ENCODE data around the gene PITPNB. TPM values are rescaled to one million over a fixed set of nuclear protein-coding genes. Genes with fewer than 3 reads are reported as not detected.

The PITPNB gene
- total RNA-seq, 1 donor from 2014 or later = 86.6 TPM

DNA sequence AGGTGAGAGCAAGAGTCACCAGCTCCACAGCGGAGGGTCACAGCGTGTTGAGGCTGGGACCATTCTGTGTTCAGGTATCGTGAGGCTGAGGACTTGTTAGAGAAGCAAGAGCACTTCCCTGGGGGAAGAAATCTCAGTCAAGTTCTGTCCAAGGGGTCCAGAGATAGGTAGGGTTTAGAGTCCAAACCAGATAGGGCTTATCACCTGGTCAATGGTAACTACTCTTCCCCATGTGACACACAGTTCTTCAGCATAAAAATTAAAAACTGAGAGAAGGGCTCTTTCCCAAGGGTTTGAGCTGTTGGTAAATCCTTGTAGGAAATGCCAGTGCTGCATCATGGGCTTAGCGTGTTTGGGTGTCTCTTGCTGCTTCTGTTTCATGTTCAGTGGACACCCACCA lies 62.7 kb downstream of the PITPNB start:
- no peaks in the 10 kb centered on the region for H3K27me3 Mint-ChIP-seq (ENCODE audit: unreplicated experiment)
- TF ChIP-seq, protein P1, sequence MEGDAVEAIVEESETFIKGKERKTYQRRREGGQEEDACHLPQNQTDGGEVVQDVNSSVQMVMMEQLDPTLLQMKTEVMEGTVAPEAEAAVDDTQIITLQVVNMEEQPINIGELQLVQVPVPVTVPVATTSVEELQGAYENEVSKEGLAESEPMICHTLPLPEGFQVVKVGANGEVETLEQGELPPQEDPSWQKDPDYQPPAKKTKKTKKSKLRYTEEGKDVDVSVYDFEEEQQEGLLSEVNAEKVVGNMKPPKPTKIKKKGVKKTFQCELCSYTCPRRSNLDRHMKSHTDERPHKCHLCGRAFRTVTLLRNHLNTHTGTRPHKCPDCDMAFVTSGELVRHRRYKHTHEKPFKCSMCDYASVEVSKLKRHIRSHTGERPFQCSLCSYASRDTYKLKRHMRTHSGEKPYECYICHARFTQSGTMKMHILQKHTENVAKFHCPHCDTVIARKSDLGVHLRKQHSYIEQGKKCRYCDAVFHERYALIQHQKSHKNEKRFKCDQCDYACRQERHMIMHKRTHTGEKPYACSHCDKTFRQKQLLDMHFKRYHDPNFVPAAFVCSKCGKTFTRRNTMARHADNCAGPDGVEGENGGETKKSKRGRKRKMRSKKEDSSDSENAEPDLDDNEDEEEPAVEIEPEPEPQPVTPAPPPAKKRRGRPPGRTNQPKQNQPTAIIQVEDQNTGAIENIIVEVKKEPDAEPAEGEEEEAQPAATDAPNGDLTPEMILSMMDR (IDR thresholded peaks at IDR 0.05) = no peak

DNA sequence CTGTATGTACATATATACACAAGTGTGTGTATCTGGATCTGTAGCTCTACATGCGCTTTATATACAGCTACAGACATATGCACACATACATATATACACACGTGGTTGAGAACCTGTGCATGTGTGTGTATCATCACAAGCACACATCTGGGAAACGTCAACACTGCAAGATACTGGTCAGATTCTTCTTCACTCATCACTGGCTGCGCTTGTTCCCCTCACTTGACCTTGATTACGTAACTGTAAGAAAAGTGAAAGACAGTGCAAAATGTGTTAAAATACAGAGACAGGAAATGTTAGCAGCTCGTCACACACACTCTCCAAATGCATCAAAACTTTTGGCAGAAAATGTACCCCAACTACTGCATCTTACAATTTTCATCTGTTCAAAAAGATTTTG lies 65.6 kb downstream of the PITPNB start:
- Mint-ChIP-seq H3K27ac (ENCODE audit: unreplicated experiment) (peak overlapping the region; percentile 37), H3K9me3 (ENCODE audit: unreplicated experiment) (no peaks in the 10 kb centered on the region), H3K36me3 (ENCODE audit: unreplicated experiment) (peaks cover 48% of the 10 kb centered on the region), H3K27me3 (ENCODE audit: unreplicated experiment) (no peaks in the 10 kb centered on the region), H3K4me1 (ENCODE audit: unreplicated experiment) (peaks cover 86% of the 10 kb centered on the region), H3K4me3 (ENCODE audit: unreplicated experiment) (no peak overlapping the region)
- TF ChIP-seq, protein P1 (IDR thresholded peaks at IDR 0.05) = no peak
- DNase-seq (ENCODE audit: extremely low spot score, unreplicated experiment) = no peak

More for the DNA sequence above, 62.7 kb downstream of the PITPNB start:
- Mint-ChIP-seq H3K4me1 (ENCODE audit: unreplicated experiment) (peaks cover 81% of the 10 kb centered on the region), H3K36me3 (ENCODE audit: unreplicated experiment) (peaks cover 49% of the 10 kb centered on the region), H3K4me3 (ENCODE audit: unreplicated experiment) (no peak overlapping the region), H3K9me3 (ENCODE audit: unreplicated experiment) (no peaks in the 10 kb centered on the region), H3K27ac (ENCODE audit: unreplicated experiment) (peak overlapping the region; percentile 93)
- no peak for DNase-seq (ENCODE audit: extremely low spot score, unreplicated experiment)

DNA sequence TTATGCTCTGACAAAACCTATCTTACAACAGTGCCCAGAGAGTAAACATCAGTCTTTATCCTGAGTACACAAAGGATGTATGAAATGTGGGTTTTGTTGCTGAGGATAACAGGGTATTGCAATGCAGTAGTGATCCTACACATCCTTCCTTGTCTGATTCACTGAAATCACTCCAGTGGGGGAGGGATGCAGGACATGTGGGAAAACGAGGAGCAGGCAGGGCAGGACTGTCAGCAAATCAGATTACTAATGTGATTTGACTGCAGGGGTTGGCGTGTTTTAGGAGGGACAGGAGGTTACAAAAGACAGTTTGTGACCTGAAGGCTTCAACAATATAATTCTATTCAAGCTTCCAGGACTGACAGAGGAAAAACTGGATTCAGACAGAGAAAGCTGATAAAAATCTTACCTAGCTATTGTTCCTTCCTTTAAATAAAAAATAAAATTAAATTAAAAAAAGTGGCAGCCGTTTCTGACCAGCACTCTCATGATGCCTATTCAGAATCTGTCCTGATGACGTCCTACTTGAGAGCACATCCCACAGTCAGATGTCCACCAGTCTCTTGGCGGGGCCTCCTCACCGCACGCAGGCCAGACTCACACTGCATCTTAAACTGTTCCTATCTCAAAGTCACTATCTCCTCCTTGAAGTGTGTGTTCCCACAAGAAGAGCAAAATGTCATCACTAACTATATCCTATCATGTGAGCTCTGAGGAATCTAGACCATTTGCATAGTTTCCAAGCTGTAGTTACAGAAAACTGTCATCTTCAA lies 66.9 kb downstream of the PITPNB start:
- H3K9me3 Mint-ChIP-seq (ENCODE audit: unreplicated experiment) = no peaks in the 10 kb centered on the region
- peaks cover 84% of the 10 kb centered on the region for H3K4me1 Mint-ChIP-seq (ENCODE audit: unreplicated experiment)
- no peak for DNase-seq (ENCODE audit: extremely low spot score, unreplicated experiment)
- peaks cover 49% of the 10 kb centered on the region for H3K36me3 Mint-ChIP-seq (ENCODE audit: unreplicated experiment)
- H3K27ac Mint-ChIP-seq (ENCODE audit: unreplicated experiment) = peak overlapping the region; percentile 62
- TF ChIP-seq, protein P1 (IDR thresholded peaks at IDR 0.05) = no peak
- H3K4me3 Mint-ChIP-seq (ENCODE audit: unreplicated experiment) = no peak overlapping the region
- no peaks in the 10 kb centered on the region for H3K27me3 Mint-ChIP-seq (ENCODE audit: unreplicated experiment)

DNA sequence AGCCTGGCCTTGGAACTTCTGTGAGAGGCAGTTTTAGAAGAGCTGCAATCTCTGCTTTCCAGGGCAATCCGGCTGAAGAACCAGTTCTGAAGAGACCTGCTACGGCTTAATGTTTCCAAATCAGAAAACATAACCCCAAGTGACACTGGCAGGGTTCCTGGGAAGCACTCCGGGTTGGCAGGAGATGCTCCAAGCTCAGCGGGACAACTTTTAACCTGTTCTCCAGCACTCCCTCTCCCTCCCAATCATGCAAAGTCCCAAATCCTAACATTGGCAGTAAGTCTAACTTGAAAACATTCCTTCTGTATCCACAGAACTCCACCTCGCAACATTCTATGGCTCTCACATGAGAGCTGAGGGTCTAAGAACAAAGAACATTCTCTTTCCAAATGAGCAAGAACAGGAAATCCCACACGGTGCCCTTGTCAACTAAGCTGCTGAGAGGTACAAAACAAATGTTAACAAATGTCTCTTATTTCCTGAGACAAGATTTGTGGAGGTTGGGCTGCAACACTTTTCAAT lies 69.0 kb downstream of the PITPNB start:
- TF ChIP-seq, protein P1 (IDR thresholded peaks at IDR 0.05) = no peak
- Mint-ChIP-seq H3K9me3 (ENCODE audit: unreplicated experiment) (no peaks in the 10 kb centered on the region), H3K4me3 (ENCODE audit: unreplicated experiment) (peak overlapping the region; percentile 5), H3K27ac (ENCODE audit: unreplicated experiment) (peak overlapping the region; percentile 86), H3K36me3 (ENCODE audit: unreplicated experiment) (peaks cover 41% of the 10 kb centered on the region), H3K4me1 (ENCODE audit: unreplicated experiment) (peaks cover 88% of the 10 kb centered on the region), H3K27me3 (ENCODE audit: unreplicated experiment) (no peaks in the 10 kb centered on the region)
- no peak for DNase-seq (ENCODE audit: extremely low spot score, unreplicated experiment)

GRCh38 chr22:27848005-27848404 lies 71.1 kb downstream of the PITPNB start:
- no peak overlapping the region for H3K4me3 Mint-ChIP-seq (ENCODE audit: unreplicated experiment)
- H3K4me1 Mint-ChIP-seq (ENCODE audit: unreplicated experiment) = peaks cover 86% of the 10 kb centered on the region

More at GRCh38 chr22:27848005-27848404, 71.1 kb downstream of the PITPNB start:
- Mint-ChIP-seq H3K36me3 (ENCODE audit: unreplicated experiment) (peaks cover 25% of the 10 kb centered on the region), H3K27ac (ENCODE audit: unreplicated experiment) (peak overlapping the region; percentile 12), H3K27me3 (ENCODE audit: unreplicated experiment) (no peaks in the 10 kb centered on the region), H3K9me3 (ENCODE audit: unreplicated experiment) (no peaks in the 10 kb centered on the region)
- TF ChIP-seq, protein P1 (IDR thresholded peaks at IDR 0.05) = no peak
- no peak for DNase-seq (ENCODE audit: extremely low spot score, unreplicated experiment)

Data from osteocyte (in vitro differentiated cells).